ENCODE results near the gene LCT. TPM values are rescaled to one million over a fixed set of nuclear protein-coding genes. Genes with fewer than 3 reads are reported as not detected.

Gene LCT
- total RNA-seq, 2 donors from 2014 or later: 0.11 TPM

DNA sequence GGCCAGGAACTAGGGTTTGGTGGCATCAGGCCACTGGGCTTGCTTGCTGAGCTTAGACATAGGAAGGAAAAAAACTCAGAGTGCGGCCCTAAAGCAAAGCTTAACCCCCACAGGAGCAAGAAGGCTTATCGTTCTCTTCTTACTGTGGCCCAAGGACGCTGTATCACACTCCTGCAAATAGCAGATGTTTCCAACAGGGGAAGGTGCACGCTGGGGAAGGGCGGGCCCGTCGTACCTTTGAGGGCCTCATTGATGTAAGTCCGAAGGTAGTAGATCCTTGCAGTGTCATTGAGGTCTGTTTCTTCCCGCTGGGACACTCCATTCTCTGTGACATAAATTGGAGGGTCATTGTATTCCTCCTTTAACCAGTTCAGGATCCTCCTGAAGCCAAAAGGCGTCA, 46.6 kb downstream of the LCT start:
- H3K9me3 Mint-ChIP-seq: peaks cover 21% of the 10 kb centered on the region
- no peaks in the 10 kb centered on the region for H3K27me3 ChIP-seq (ENCODE audit: control insufficient read depth, insufficient read depth, low read length, poor library complexity, severe bottlenecking)
- no peak overlapping the region for H3K4me3 ChIP-seq (ENCODE audit: low read length)
- TF ChIP-seq, protein P1, sequence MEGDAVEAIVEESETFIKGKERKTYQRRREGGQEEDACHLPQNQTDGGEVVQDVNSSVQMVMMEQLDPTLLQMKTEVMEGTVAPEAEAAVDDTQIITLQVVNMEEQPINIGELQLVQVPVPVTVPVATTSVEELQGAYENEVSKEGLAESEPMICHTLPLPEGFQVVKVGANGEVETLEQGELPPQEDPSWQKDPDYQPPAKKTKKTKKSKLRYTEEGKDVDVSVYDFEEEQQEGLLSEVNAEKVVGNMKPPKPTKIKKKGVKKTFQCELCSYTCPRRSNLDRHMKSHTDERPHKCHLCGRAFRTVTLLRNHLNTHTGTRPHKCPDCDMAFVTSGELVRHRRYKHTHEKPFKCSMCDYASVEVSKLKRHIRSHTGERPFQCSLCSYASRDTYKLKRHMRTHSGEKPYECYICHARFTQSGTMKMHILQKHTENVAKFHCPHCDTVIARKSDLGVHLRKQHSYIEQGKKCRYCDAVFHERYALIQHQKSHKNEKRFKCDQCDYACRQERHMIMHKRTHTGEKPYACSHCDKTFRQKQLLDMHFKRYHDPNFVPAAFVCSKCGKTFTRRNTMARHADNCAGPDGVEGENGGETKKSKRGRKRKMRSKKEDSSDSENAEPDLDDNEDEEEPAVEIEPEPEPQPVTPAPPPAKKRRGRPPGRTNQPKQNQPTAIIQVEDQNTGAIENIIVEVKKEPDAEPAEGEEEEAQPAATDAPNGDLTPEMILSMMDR (conservative IDR thresholded peaks at IDR 0.05): no peak
- H3K4me1 Mint-ChIP-seq: no peaks in the 10 kb centered on the region
- WGBS, 2 experiments (ENCODE audit: insufficient coverage in 1 of 2, insufficient read length in 1 of 2): 96% methylated on average over 10 of the region's 10 CpGs
- no peak for DNase-seq
- peaks cover 20% of the 10 kb centered on the region for H3K36me3 Mint-ChIP-seq (ENCODE audit: low read depth)
- no peak overlapping the region for H3K27ac ChIP-seq (ENCODE audit: low read depth, low read length)
- H3K9me3 ChIP-seq (ENCODE audit: control insufficient read depth, low read length): peaks cover 7% of the 10 kb centered on the region
- H3K27me3 Mint-ChIP-seq (ENCODE audit: insufficient read depth): no peaks in the 10 kb centered on the region
- H3K36me3 ChIP-seq (ENCODE audit: control insufficient read depth, insufficient read depth, low read length): peaks cover 13% of the 10 kb centered on the region
- H3K4me1 ChIP-seq (ENCODE audit: control insufficient read depth, insufficient read depth, low read length): no peaks in the 10 kb centered on the region
- H3K9ac ChIP-seq (ENCODE audit: extremely low read depth, low read length, poor library complexity, severe bottlenecking): no peak overlapping the region
- H3K27ac Mint-ChIP-seq: no peak overlapping the region
- H3K4me3 Mint-ChIP-seq: no peak overlapping the region

DNA sequence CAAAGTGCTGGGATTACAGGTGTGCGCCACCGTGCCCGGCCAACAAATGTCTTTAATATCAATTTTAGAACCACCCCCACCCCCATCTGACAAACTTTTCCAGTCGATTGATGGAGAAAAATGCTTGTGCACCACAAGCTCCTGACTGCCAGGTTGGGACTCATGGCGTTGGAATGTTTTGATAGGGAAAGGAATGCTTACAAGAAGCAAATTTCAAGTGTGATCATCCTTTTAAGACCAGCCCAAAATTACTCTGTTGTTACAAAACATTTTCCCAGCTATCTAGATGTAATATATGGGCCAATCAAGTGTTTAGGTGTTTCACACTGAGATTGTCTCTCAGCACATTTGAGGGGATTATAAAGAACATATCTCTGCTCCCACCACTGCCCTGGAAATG, 50.2 kb downstream of the LCT start:
- no peaks in the 10 kb centered on the region for H3K27me3 Mint-ChIP-seq (ENCODE audit: insufficient read depth)
- Histone ChIP-seq H3K36me3 (ENCODE audit: control insufficient read depth, insufficient read depth, low read length) (peaks cover 49% of the 10 kb centered on the region), H3K27ac (ENCODE audit: low read depth, low read length) (no peak overlapping the region), H3K27me3 (ENCODE audit: control insufficient read depth, insufficient read depth, low read length, poor library complexity, severe bottlenecking) (no peaks in the 10 kb centered on the region), H3K4me3 (ENCODE audit: low read length) (no peak overlapping the region), H3K9ac (ENCODE audit: extremely low read depth, low read length, poor library complexity, severe bottlenecking) (no peak overlapping the region), H3K9me3 (ENCODE audit: control insufficient read depth, low read length) (peaks cover 12% of the 10 kb centered on the region), H3K4me1 (ENCODE audit: control insufficient read depth, insufficient read depth, low read length) (no peaks in the 10 kb centered on the region)
- no peak overlapping the region for H3K27ac Mint-ChIP-seq
- peaks cover 55% of the 10 kb centered on the region for H3K36me3 Mint-ChIP-seq (ENCODE audit: low read depth)
- H3K9me3 Mint-ChIP-seq: peaks cover 16% of the 10 kb centered on the region
- no peak overlapping the region for H3K4me3 Mint-ChIP-seq
- TF ChIP-seq, protein P1 (conservative IDR thresholded peaks at IDR 0.05): no peak
- no peak for DNase-seq
- WGBS, 2 experiments (ENCODE audit: insufficient coverage in 1 of 2, insufficient read length in 1 of 2): 80 to 92% methylated on average over 1 to 5 of the region's 5 CpGs
- H3K4me1 Mint-ChIP-seq: peaks cover 20% of the 10 kb centered on the region

DNA sequence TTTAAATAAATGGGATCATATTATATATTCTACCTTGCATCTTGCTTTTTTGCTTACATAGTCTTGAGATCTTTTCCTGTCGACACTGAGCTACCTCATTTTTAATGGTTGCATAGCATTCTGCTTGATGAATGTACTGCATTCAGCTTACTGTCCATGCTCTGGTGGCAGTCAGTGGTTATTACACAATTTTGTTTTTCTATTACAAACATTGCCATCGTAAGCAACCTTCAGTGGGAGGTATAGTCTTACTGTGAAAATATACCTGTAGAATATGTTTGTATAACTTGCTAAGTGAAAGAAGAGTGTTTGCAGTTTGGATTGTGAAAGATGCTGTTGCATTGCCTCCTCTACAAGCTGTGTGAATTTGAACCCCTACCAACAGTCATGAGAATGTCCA, 52.0 kb downstream of the LCT start:
- H3K4me3 Mint-ChIP-seq: no peak overlapping the region
- Histone ChIP-seq H3K9ac (ENCODE audit: extremely low read depth, low read length, poor library complexity, severe bottlenecking) (no peak overlapping the region), H3K27ac (ENCODE audit: low read depth, low read length) (no peak overlapping the region), H3K4me3 (ENCODE audit: low read length) (no peak overlapping the region), H3K9me3 (ENCODE audit: control insufficient read depth, low read length) (peaks cover 12% of the 10 kb centered on the region), H3K36me3 (ENCODE audit: control insufficient read depth, insufficient read depth, low read length) (peaks cover 67% of the 10 kb centered on the region), H3K27me3 (ENCODE audit: control insufficient read depth, insufficient read depth, low read length, poor library complexity, severe bottlenecking) (no peaks in the 10 kb centered on the region), H3K4me1 (ENCODE audit: control insufficient read depth, insufficient read depth, low read length) (no peaks in the 10 kb centered on the region)
- H3K27ac Mint-ChIP-seq: no peak overlapping the region
- no peak for DNase-seq
- no peaks in the 10 kb centered on the region for H3K27me3 Mint-ChIP-seq (ENCODE audit: insufficient read depth)
- TF ChIP-seq, protein P1 (conservative IDR thresholded peaks at IDR 0.05): peak; percentile 61
- H3K9me3 Mint-ChIP-seq: peaks cover 10% of the 10 kb centered on the region
- peaks cover 66% of the 10 kb centered on the region for H3K36me3 Mint-ChIP-seq (ENCODE audit: low read depth)
- peaks cover 21% of the 10 kb centered on the region for H3K4me1 Mint-ChIP-seq
- WGBS, 2 experiments (ENCODE audit: insufficient coverage in 1 of 2, insufficient read length in 1 of 2): 100% methylated on average over 1 to 2 of the region's 2 CpGs

Measured in endodermal cell (in vitro differentiated cells).